ENCODE data around the gene IGSF23.

DNA sequence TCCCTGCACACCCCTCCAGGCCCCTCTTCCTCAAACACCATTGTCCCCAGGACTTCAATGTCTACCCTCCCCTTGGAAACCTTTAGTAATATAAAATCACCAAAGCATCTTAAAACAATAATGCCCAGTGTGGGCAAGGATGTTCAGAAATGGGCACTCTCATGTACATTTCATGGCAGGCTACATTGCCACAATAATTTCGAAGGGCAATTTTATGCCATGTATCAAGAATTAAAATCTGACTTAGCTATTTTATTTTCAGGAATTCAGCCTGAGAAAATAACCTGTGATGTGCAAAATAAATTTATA lies 35.8 kb upstream of the IGSF23 start:
- TF ChIP-seq, protein P1, sequence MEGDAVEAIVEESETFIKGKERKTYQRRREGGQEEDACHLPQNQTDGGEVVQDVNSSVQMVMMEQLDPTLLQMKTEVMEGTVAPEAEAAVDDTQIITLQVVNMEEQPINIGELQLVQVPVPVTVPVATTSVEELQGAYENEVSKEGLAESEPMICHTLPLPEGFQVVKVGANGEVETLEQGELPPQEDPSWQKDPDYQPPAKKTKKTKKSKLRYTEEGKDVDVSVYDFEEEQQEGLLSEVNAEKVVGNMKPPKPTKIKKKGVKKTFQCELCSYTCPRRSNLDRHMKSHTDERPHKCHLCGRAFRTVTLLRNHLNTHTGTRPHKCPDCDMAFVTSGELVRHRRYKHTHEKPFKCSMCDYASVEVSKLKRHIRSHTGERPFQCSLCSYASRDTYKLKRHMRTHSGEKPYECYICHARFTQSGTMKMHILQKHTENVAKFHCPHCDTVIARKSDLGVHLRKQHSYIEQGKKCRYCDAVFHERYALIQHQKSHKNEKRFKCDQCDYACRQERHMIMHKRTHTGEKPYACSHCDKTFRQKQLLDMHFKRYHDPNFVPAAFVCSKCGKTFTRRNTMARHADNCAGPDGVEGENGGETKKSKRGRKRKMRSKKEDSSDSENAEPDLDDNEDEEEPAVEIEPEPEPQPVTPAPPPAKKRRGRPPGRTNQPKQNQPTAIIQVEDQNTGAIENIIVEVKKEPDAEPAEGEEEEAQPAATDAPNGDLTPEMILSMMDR (IDR thresholded peaks at IDR 0.05), result no peak
- TF ChIP-seq POLR2A (IDR thresholded peaks at IDR 0.05) (no peak), POLR2AphosphoS5 (IDR thresholded peaks at IDR 0.05) (no peak)
